Gastrocnemius medialis (tissue), 4 donors: ENCODE data around the gene GOLT1B. TPM values are rescaled to one million over a fixed set of nuclear protein-coding genes. Genes with fewer than 3 reads are reported as not detected.

Source experiments
- ATAC-seq, 2 donors: fragments of 150-250 bp; one replicate each; pipeline ENCODE4 v1.9.1; 2016
- DNase-seq, 2 donors: peaks; one replicate each; pipeline ENCODE4 v3.0.0-alpha.2; 2019
- H3K27ac ChIP-seq, 4 donors: fragments of 200-600 bp; sonication (generic); 1 replicate in 1 of 4; 2 replicates in 3 of 4; pipeline ENCODE4 v1.5.1; 2016 to 2018; ENCODE audit warnings: mild to moderate bottlenecking in 2 of 4, moderate library complexity in 1 of 4
- H3K27me3 ChIP-seq, 3 donors: fragments of 200-600 bp; sonication (generic) in 2 of 3; 1 replicate in 1 of 3; 2 replicates in 2 of 3; pipeline versions ENCODE4 v1.5.1 to v1.6.0; 2016 to 2019; ENCODE audit warnings: mild to moderate bottlenecking in 1 of 3, moderate library complexity in 1 of 3
- H3K36me3 ChIP-seq, 2 donors: fragments of 200-600 bp; sonication (generic) in 1 of 2; one replicate each; pipeline ENCODE4 v1.5.1; 2017 to 2018
- H3K4me1 ChIP-seq, 2 donors: fragments of 200-600 bp; sonication (generic) in 1 of 2; one replicate each; pipeline ENCODE4 v1.5.1; 2016 to 2017; ENCODE audit warnings: mild to moderate bottlenecking in 2 of 2
- H3K4me3 ChIP-seq, 4 donors: fragments of 200-600 bp; sonication (generic) in 3 of 4; 1 replicate in 1 of 4; 2 replicates in 3 of 4; pipeline ENCODE4 v1.5.1; 2016 to 2019; ENCODE audit warnings: mild to moderate bottlenecking in 2 of 4
- H3K9me3 ChIP-seq, 3 donors: fragments of 200-600 bp; sonication (generic) in 2 of 3; 1 replicate in 1 of 3; 2 replicates in 2 of 3; pipeline ENCODE4 v1.5.1; 2016 to 2019
- CTCF ChIP-seq, 5 experiments: fragments of 450-650 bp in 3 of 5; fragments of 200-600 bp in 2 of 5; sonication (generic) in 2 of 5; IDR thresholded peaks in 4 of 5; conservative IDR thresholded peaks in 1 of 5; 1 replicate in 4 of 5; 2 replicates in 1 of 5; pipeline ENCODE4 v1.5.1; 2016 to 2019; ENCODE audit warnings: antibody characterized with exemption in 5 of 5, mild to moderate bottlenecking in 3 of 5, moderate library complexity in 3 of 5
- POLR2A ChIP-seq, 2 donors: fragments of 450-650 bp; IDR thresholded peaks; one replicate each; pipeline ENCODE4 v1.6.1; 2017; ENCODE audit warnings: antibody characterized with exemption in 2 of 2, mild to moderate bottlenecking in 2 of 2, moderate library complexity in 2 of 2
- in situ Hi-C, 4 donors: fragments of 200-750 bp; cut with MboI; loops; one replicate each; pipeline versions ENCODE4 v1.15.0 to v1.8.0; 2017; ENCODE audit warnings: low sequenced_read_pairs in 4 of 4
- intact Hi-C: fragments of 100-400 bp; cut with DNase I; formaldehyde crosslinking; loops from one replicate; pipeline ENCODE4 v1.15.1; 2023; ENCODE audit warnings: low total_unique reads
- total RNA-seq, 4 donors: library from RNA; depleted of rRNA; stranded (reverse); fragments of >200 nt; gene quantifications; one replicate each; pipeline versions ENCODE4 v1.1.0 to v1.2.3, GENCODE V29; 2016

GOLT1B gene
- total RNA-seq, 4 donors from 2014 or later = 14.7 to 34.3 (median 27.0) TPM

- no peak overlapping the region for H3K4me3 ChIP-seq
- no peak for TF ChIP-seq POLR2A (IDR thresholded peaks at IDR 0.05)
- TF ChIP-seq CTCF (IDR thresholded peaks at IDR 0.05 in 4 of 5, conservative IDR thresholded peaks at IDR 0.05 in 1 of 5) = no peak
- in situ Hi-C loops = no loop called here
These were observed 27.4 kb downstream of the GOLT1B start for GRCh38 chr12:21528953-21529352.

GRCh38 chr12:21529456-21529855 is 27.9 kb downstream of the GOLT1B start:
- no peaks in the 10 kb centered on the region for H3K27me3 ChIP-seq
- H3K27ac ChIP-seq = peak overlapping the region in 2 of 4 donors; percentile 23 to 61
- in situ Hi-C loops = no loop called here

More at GRCh38 chr12:21528953-21529352, 27.4 kb downstream of the GOLT1B start:
- Histone ChIP-seq H3K9me3 (no peaks in the 10 kb centered on the region), H3K4me1 (peaks cover 14 to 21% of the 10 kb centered on the region in 2 donors), H3K27me3 (no peaks in the 10 kb centered on the region), H3K36me3 (no peaks in the 10 kb centered on the region), H3K27ac (peak overlapping the region in 2 of 4 donors; percentile 23 to 61)
- ATAC-seq (peak in 1 of 2 donors; percentile 34), DNase-seq (no peak)
- intact Hi-C loops = loop anchor here (10.0 kb wide), 1 partner anchor 126 kb away; the partner anchor contains the start of gene LDHB

GRCh38 chr12:21538061-21538653 is 36.6 kb downstream of the GOLT1B start:
- Histone ChIP-seq H3K4me1 (no peaks in the 10 kb centered on the region), H3K36me3 (no peaks in the 10 kb centered on the region), H3K9me3 (no peaks in the 10 kb centered on the region), H3K27me3 (no peaks in the 10 kb centered on the region), H3K27ac (no peak overlapping the region), H3K4me3 (no peak overlapping the region)
- in situ Hi-C loops (no loop called here), intact Hi-C loops (no loop called here)
- DNase-seq (no peak), ATAC-seq (no peak)
- TF ChIP-seq CTCF (IDR thresholded peaks at IDR 0.05 in 4 of 5, conservative IDR thresholded peaks at IDR 0.05 in 1 of 5) = no peak
- no peak for TF ChIP-seq POLR2A (IDR thresholded peaks at IDR 0.05)

More at GRCh38 chr12:21529456-21529855, 27.9 kb downstream of the GOLT1B start:
- no peak for DNase-seq
- Histone ChIP-seq H3K36me3 (no peaks in the 10 kb centered on the region), H3K4me1 (peaks cover 14 to 21% of the 10 kb centered on the region in 2 donors), H3K4me3 (no peak overlapping the region), H3K9me3 (no peaks in the 10 kb centered on the region)
- intact Hi-C loops = loop anchor here (10.0 kb wide), 1 partner anchor 125 kb away; the partner anchor contains the start of gene LDHB
- TF ChIP-seq CTCF (IDR thresholded peaks at IDR 0.05 in 4 of 5, conservative IDR thresholded peaks at IDR 0.05 in 1 of 5) (no peak), POLR2A (IDR thresholded peaks at IDR 0.05) (no peak)
- no peak for ATAC-seq

- ATAC-seq (no peak), DNase-seq (no peak)
- no peaks in the 10 kb centered on the region for H3K9me3 ChIP-seq
- no peak overlapping the region for H3K4me3 ChIP-seq
- H3K36me3 ChIP-seq = no peaks in the 10 kb centered on the region
- intact Hi-C loops (no loop called here), in situ Hi-C loops (no loop called here)
- H3K4me1 ChIP-seq = no peaks in the 10 kb centered on the region
- TF ChIP-seq POLR2A (IDR thresholded peaks at IDR 0.05) = no peak
- TF ChIP-seq CTCF (IDR thresholded peaks at IDR 0.05 in 4 of 5, conservative IDR thresholded peaks at IDR 0.05 in 1 of 5) = no peak
- H3K27ac ChIP-seq = no peak overlapping the region
- no peaks in the 10 kb centered on the region for H3K27me3 ChIP-seq
These were observed 38.2 kb downstream of the GOLT1B start for GRCh38 chr12:21539797-21540196.
